HG02642 (cell line): ENCODE data around the gene COL6A2.

ENCODE experiments used
- ATAC-seq: cut with Tn5 transposase; IDR thresholded peaks from one replicate; pipeline ENCODE4 v1.9.1; 2021; ENCODE audit warnings: mild to moderate bottlenecking; ENCODE audit not compliant: unreplicated experiment, poor library complexity

Gene COL6A2

DNA sequence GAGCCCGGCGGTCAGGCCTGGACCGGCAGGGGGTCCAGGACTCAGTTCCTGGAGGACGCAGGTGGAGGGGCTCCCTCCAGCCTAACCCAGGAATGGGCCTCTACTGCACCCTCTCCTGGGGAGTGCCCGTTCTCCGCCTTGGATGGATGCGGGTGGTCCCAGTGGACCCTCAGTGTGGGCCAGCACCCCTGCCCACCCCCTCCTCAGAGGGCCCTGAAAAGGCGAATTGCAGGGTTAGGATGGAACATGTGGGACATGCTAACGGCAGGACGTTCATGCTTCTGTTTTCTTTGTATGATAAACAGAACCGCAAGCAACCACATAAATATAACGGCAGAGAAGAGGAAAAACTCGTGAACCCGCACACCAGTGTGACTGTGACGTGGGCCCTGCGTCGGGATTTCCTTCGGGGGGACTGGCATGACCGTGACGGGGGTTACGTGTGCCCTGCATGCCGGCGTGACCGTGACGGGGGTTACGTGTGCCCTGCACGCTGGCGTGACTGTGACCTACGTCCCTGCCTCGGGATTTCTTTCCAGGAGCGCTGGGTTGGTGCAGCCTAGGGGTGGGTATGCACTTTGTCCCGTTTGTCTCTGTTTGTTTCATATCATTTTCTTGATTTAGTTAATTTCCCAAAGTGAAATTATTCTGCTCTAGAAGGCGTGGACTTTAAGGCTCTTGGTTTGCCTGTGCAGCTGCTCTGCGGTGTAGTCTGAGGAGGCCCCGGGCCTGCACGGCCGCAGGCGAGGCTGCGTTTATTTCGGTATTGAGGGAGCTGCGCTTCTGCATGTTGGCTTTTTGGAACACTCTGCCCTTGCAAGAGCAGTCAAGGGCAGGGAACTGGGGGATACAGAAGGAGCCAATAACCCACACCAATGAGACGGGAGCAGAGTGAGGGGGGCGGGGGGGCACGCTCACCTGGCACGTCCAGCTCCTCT lies 54.3 kb downstream of the COL6A2 start:
- no peak for ATAC-seq

DNA sequence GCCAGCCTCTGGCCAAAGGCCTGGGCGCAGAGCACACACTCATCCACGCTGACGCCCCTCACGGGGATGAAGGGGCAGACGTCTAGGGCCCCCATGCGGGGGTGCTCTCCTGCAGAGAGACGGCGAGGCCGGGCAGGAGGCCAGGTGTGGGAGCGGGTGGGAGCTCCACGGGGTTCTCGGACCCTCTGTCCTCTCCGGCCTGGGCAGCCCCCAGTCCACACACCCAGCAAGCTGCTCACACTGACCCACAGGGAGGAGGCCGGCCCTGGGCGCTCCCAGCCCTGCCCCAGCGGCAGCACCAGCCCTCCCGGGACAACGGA lies 55.0 kb downstream of the COL6A2 start:
- ATAC-seq: no peak

DNA sequence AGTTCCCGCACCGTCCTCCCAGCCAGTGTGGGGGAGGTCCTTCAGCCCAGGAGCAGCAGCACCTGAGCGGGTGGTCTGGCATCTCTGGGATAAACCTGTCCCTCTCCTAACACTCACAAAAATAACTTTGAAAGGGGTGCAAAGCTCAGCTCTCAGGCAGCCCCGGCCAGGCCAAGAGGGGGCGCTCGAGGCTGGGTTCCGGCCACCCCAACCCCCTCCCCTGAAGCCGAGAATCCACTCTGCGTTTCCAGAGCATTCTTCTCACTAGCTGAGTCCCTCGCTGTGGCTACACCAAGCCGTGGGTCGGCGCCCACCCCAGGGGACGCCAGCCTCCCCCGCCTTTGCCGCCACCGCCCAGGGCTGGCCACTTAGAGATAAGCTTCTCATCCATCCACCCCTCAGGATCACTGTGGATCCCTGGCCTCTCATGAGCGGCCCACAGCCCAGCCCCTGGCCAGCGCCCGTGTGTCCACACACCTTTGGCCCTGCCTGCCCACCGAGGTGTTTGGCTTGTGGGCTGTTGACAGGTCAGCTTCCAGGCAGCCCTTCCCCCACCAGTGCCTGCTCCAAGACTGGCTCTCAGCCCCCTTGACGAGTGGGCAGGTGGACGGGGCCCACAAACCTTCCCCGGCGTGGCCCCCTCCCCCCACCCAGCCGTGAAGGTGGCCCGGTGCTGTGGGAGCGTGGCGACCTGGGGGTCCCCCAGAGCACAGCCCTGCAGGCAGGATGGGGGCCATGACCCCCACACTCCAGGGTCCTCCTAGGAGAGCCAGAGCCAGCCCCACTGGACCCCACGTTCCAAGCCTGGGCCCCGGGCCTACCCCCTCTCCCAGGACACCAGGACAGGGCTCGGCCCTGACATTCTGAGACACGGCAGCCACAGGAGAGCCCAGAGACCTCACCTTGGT lies 55.6 kb downstream of the COL6A2 start:
- no peak for ATAC-seq

DNA sequence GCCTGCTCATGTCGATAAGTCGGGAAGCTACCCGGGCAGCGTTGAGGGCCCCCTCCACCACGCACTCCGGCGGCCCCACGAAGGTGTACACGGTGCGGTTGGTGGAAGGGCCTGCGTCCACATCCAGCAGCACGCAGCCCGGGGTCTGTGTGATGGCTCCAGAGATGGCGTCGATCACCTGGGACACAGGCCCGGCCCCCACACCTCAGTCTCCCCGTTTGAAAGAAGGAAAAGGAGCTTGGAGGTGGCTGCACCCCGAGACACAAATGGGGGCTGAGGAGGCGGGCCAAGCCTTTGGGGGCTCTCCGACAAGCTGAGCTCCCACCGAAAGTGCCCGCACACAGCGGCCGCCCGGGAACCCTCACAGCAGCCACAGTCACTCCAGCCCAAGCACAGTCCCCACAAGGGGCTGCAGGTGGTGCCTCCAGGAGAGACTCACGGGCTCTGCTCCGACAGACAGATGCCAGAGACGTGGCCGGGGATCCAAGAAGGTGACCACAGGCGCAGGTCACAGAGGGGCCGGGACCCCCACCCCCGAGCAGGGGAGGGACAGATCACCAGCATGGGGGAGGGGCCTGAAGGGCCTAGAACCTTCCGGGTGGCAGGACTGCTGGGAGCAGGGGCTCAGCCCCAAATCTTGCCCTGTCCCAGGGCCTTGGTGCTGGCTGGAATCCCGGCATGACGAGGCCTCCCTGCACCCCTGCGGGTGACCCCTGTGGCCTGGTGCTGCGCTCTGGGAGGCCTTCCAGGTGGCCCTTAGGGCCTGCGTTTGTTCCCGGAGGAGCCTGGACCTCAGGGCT lies 56.4 kb downstream of the COL6A2 start:
- ATAC-seq: no peak

DNA sequence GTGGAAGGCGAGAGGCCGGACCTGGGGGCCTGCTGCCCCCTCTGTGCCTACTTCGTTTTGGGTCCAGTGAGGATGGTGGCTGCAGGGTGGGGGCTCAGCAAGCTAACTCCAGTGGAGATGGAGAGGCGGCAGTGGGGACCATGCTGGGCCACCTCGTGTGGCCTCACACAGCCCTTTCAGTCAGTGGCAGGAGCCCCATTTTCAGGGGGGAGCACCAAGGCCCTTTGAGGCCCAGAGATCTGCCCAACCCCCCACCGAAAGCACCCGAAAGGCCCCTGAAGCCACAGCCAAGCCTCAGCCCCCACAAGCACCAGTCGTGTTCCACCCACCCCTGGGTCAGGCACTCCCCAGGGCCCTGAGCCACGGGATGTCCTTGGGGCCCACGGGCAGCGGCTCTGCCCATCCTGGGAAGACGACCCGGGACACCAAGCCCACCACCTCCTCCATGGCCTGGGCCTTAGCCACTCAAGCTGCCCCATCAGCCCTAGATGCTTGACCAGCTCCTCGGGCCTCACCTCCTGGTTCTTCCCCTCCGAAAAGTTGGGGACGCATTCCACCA lies 57.1 kb downstream of the COL6A2 start:
- no peak for ATAC-seq

DNA sequence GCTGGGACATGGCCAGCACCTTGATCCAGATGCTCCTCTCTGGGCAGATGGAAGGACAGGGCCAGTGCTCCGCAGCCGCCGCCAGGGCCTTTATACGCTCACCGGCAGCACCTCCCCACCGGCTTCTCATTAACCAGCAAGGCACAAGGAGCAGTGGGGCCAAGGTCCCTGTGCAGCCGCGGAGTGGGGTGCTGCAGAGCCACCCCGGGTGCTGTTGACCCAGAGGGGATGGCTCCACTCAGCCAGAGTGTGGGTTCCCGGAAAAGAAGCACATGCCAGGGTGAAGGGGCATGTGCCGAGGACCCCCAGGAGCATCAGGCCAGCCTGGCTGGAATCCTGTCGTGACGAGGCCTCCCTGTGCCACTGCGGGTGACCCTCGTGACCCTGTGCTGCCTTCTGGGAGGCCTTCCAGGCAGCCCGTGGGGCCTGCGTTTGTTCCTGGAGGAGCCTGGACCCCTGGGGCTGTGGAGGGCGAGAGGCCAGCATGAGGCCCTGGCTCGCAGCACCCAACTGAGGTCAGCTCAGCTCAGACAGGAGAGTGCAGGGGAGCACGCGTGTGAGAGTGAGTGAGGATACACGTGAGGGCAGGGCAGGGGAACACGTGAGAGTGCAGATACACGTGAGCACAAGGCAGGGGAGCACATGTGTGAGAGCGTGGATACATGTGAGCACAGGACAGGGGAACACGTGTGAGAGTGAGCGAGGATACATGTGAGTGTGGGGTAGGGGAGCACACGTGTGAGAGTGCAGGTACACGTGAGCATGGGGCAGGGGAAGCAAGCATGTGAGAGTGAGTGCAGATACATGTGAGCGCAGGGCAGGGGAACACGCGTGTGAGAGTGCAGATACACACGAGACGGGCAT lies 57.8 kb downstream of the COL6A2 start, which contains the start of gene FTCD:
Gene FTCD, minus strand, starts transcription at position 66 of the 864 bp plus-strand sequence. Its CDS starts 56 bp downstream, at position 10.
- ATAC-seq: no peak

DNA sequence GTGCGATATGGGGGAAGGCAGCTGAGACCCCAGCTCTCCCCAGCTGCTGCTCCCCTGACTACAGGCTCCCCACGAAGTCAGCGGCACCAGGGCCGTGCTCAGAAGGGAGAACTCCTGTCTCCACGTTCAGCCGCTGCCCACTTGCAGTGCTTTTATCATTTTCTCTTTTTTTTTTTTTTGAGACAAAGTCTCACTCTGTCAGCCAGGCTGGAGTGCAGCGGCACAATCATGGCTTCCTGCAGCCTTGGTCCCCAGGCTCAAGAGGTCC lies 58.4 kb downstream of the COL6A2 start:
- no peak for ATAC-seq

DNA sequence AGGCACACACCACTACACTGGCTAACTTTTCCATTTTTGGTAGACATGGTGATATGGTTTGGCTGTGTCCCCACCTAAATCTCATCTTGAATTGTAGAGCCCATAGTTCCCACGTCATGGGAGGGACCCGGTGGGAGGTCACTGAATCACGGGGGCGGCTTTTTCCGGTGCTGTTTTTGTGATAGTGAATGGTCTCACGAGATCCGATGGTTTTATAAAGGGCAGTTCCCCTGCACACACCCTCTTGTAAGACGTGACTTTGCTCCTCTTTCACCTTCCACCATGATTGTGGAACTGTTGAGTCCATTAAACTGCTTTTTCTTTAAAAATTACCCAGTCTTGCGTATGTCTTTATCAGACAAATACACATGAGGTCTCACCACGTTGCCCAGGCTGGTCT lies 58.8 kb downstream of the COL6A2 start:
- ATAC-seq: no peak

DNA sequence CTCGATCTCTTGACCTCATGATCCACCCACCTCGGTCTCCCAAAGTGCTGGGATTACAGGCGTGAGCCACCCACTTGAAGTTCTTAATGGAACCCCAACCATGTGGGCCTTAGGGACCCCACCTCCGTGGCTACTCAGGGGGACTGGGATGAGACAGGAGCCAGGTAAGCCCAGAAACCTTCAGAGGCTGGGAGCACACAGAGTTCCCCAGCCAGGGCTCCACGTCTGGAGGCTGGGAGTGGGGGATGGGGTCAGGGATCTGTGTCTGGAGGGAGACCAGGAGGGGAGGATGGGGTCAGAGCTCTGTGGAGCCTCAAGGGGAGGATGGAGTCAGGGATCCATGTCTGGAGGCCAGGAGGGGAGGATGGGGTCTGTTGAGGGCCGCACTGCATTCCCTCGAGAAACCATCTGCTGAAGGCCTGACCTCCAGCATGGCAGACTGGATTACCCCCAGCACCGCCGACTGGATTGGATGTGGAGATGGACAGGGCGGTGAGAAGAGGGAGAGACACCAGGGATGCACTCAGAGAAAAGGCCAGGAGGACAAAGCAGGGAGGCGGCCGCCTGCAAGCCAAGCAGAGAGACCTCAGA lies 59.6 kb downstream of the COL6A2 start:
- no peak for ATAC-seq

DNA sequence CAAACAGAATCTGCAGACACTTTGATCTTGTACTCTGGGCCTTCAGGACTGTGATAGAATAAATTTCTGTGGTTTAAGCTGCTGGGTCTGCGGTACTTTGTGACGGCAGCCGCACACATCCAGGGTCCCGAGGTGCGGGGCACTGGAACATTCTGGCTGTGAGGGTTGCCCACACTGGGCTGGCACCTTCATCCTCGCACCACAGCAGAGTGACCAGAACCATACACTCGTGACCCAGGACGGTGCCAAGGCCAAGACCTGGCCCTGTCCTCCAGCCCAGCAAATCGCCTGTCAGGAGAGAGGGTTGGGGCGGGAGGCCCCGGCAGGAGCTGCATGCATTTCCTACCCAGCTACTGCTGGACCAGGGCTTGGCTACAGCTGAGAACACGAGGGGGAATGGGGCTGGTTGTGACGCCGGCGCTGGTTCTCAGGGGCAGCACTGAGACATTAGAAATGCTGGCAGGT lies 60.1 kb downstream of the COL6A2 start:
- ATAC-seq: no peak

DNA sequence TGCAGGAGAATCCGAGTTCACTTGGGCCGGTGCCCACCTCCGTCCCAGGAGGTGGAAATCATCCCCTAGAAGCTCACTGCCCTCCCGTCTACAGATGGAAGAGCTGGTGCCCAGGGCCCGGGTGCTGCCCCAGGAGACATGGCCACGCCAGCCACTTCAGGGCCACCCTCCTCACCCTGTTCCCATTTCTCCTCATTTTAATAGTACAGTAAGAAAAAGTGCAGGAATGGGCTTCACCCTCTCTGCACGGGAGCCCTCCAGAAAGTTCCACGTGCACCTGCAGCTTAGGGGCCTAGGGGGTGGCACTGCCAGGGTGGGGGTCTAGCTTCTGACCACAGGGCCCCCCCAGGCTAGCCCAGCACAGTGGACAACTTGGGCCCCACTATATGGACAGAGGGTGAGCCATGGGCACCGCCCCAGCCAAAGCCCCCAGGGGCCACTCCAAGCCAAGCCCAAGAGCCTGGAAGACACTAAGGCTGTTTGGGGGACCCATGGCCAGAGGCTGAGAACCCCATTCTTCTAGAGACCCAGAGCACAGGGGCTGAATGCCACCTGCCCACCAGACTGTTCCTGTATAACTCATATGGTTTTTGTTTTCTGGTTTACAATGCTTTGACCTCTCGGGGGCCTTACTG lies 60.9 kb downstream of the COL6A2 start:
- no peak for ATAC-seq

DNA sequence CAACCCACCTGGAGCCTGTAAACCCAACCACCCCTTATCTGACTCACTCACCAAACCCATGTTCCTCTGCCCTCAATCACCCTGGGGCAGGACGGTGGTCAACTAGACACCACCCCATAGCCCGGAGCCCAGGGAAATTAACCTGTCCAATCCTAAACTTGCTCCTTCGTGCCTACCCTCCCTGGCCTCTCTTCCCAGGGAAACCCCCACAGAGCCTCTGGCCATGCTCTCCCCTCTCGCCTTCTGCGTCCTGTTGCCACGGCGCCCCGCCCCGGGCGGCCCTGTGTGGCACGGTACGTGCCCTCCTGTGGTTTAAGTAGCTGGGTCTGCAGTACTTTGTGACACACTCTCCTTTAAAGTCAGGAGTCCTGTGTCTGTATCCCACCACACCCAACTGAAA lies 61.5 kb downstream of the COL6A2 start:
- no peak for ATAC-seq

DNA sequence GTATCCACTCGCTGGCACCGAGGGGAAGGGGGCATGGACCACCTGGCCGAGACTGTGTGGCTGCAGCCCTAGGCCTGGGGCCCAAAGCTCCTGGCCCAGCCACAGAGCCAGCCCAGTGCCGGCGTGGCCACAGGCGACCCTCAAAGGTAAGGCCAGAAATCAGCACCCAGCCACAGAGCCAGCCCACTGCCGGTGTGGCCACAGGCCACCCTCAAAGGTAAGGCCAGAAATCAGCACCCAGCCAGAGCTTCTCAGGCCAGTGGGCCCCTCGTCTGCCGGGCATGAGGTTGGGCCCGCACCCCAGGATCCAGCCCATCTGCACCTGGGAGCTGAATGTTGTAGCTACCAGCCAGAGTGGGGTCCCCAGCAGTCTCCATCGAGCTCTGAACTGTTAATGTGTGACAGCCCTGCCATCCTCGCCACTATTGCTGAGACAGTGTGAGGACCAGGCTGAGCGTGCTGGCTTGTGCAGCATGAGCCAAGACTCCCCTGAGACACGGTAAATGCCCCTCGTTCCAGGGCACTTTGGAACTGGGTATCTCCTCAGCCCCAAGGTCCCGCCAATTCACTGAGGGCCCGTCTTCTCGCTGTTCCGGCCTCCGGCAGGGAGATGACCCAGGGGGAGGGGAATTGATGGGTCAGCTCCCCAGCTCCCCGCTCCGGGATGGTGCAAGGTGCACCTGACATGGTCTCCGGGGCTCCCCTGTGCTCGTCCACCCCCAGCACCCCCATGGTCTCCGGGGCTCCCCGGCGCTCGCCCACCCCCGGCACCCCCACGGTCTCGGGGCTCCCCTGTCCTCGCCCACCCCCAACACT lies 62.1 kb downstream of the COL6A2 start:
- ATAC-seq: no peak

DNA sequence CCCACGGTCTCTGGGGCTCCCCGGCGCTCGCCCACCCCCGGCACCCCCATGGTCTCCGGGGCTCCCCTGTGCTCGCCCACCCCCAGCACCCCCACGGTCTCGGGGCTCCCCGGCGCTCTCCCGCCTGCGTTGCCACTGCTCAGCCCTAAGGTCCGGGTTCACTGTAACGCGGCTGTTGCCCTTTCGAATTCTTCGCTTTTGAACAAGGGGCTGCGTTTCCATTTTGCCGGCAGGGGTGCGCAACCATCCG lies 62.7 kb downstream of the COL6A2 start:
- no peak for ATAC-seq

DNA sequence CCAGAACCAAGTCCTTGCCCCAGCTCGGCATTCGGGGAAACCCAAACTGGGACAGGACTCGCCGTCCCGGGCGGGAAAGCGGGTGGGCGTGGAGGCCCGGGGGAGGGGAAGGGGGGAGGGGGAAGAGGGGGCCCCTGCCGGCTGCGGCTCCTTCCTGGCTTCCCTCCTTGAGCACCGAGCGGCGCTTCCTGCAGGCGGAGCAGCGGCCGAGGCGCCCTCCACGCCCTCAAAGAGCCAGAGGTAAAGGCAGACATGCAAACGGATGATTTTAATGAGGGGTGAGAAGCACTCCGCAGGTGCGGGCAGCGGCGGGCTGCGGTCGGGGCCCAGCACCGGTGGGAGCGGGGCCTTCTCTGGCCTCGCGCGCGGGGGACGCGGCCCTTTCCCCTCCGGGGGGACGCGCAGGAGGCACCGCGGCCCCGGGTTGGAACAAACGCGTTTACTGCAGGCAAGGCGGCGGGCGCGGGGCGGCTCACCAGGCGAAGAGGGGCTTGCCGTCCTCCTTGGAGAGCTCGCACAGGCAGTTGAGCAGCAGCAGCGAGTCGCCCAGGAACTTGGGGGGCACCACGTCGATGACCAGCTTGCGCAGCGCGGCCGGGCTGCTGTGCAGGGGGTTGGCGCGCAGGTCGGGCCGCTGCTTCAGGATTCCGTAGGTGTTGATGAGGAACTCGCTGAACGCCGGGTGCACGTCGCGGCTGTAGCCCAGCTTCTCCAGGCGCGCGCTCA lies 63.2 kb downstream of the COL6A2 start:
- no peak for ATAC-seq

DNA sequence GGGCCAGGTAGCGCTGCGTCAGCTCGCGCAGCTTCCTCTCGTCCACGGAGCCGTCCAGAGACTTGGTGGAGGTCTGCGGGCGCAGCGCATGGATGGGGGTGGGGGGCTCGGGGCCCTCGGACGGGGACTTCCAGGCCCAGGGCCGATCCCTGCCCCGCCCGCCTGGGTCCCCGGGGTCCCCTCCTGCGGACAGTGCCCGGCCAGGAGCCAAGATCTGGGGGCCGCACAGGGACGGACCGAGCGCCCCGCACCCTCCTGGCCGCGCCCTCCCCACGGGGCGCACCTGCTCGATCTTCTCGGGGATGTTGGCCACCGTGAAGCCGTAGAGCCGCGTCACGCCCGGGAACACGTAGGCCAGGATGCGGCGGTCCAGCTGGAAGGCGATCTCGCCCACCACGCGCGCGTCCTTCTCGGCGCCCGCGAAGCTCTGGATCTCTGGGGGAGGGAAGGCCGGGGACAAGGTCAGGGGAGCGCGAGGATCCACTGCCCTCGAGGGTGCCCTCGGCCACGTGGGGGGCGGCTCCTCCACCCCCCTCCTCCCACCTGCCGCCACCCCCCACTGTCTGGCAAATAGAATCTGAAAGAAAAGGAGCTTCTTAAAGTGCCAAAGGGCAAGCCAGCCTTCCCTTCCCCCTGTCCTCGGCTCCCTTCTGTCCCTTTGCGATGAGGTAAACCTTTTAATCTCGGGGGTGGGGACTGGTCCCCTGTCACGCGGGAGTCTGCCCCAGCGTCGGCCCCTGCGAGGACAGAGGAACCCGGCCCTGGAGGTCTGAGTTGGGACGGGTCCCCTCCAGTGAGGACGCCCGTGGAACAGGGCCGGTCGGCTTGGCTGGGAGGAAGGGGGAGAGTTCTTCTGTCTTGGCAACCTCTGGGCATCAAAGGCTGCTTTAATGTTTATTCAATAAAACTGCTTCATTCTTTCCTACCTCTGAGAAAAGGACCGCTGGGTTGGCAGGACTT lies 64.0 kb downstream of the COL6A2 start:
- no peak for ATAC-seq
